ENCODE measurements around the gene ATRAID.

- TF ChIP-seq CTCF (IDR thresholded peaks at IDR 0.05; ENCODE audit: low read depth, low read length, missing input control) (no peak), ATF3 (IDR thresholded peaks at IDR 0.05) (no peak), MAX (IDR thresholded peaks at IDR 0.05) (no peak), RAD21 (IDR thresholded peaks at IDR 0.05) (no peak), GABPA (IDR thresholded peaks at IDR 0.05 in 1 of 2, conservative IDR thresholded peaks at IDR 0.05 in 1 of 2) (no peak), YY1 (IDR thresholded peaks at IDR 0.05) (no peak), ZBTB33 (IDR thresholded peaks at IDR 0.05) (no peak)
Measured at GRCh38 chr2:27251766-27252165, 39.9 kb downstream of the ATRAID start.
